Body of pancreas (tissue), 4 donors: ENCODE results near the gene CHST4.

Experiments used
- POLR2A ChIP-seq, 3 donors: fragments of 450-650 bp; IDR thresholded peaks; one replicate each; pipeline ENCODE4 v1.6.1; 2016; ENCODE audit warnings: antibody characterized with exemption in 3 of 3, mild to moderate bottlenecking in 2 of 3
- TF ChIP-seq, protein P1 (sequence below), 7 experiments: fragments of 450-650 bp in 4 of 7; fragments of 200-600 bp in 3 of 7; sonication (generic) in 3 of 7; IDR thresholded peaks; one replicate each; pipeline ENCODE4 v1.5.1; 2016 to 2019; ENCODE audit warnings: antibody characterized with exemption in 7 of 7

GRCh38 chr16:71528863-71529262, 2.6 kb downstream of the CHST4 start:
- no peak for TF ChIP-seq POLR2A (IDR thresholded peaks at IDR 0.05)
- TF ChIP-seq, protein P1, sequence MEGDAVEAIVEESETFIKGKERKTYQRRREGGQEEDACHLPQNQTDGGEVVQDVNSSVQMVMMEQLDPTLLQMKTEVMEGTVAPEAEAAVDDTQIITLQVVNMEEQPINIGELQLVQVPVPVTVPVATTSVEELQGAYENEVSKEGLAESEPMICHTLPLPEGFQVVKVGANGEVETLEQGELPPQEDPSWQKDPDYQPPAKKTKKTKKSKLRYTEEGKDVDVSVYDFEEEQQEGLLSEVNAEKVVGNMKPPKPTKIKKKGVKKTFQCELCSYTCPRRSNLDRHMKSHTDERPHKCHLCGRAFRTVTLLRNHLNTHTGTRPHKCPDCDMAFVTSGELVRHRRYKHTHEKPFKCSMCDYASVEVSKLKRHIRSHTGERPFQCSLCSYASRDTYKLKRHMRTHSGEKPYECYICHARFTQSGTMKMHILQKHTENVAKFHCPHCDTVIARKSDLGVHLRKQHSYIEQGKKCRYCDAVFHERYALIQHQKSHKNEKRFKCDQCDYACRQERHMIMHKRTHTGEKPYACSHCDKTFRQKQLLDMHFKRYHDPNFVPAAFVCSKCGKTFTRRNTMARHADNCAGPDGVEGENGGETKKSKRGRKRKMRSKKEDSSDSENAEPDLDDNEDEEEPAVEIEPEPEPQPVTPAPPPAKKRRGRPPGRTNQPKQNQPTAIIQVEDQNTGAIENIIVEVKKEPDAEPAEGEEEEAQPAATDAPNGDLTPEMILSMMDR (IDR thresholded peaks at IDR 0.05): no peak
